8988T (cell line): ENCODE measurements around the gene RYR3.
"Not testable (repeated sequence)": the region's sequence is repeated elsewhere in the genome, so short reads cannot be mapped to it uniquely, and the experiment has no call there.

Source experiments
- DNase-seq: peaks from one replicate; pipeline ENCODE4 v3.0.0; 2011

Gene RYR3

GRCh38 chr15:33794453-33794852, 483.7 kb downstream of the RYR3 start:
- no peak for DNase-seq

GRCh38 chr15:33795070-33795469, 484.3 kb downstream of the RYR3 start:
- no peak for DNase-seq

- no peak for DNase-seq
Measured at GRCh38 chr15:33797651-33798050, 486.9 kb downstream of the RYR3 start.

GRCh38 chr15:33801954-33802353, 491.2 kb downstream of the RYR3 start:
- DNase-seq = no peak

- DNase-seq = no peak
Measured at GRCh38 chr15:33807665-33808064, 496.9 kb downstream of the RYR3 start.

GRCh38 chr15:33808720-33809457, 498.1 kb downstream of the RYR3 start:
- no peak for DNase-seq

GRCh38 chr15:33810073-33810595, 499.4 kb downstream of the RYR3 start:
- DNase-seq = no peak

- no peak for DNase-seq
Measured at GRCh38 chr15:33810806-33811205, 500.0 kb downstream of the RYR3 start.

GRCh38 chr15:33813891-33814290, 503.1 kb downstream of the RYR3 start:
- no peak for DNase-seq

- DNase-seq = not testable (repeated sequence)
Measured at GRCh38 chr15:33819499-33819898, 508.7 kb downstream of the RYR3 start.

- DNase-seq = no peak
Measured at GRCh38 chr15:33822479-33822878, 511.7 kb downstream of the RYR3 start.

- DNase-seq = no peak
Measured at GRCh38 chr15:33823119-33823518, 512.4 kb downstream of the RYR3 start.

- DNase-seq = no peak
Measured at GRCh38 chr15:33825453-33825852, 514.7 kb downstream of the RYR3 start.

GRCh38 chr15:33826201-33826600, 515.4 kb downstream of the RYR3 start:
- no peak for DNase-seq

GRCh38 chr15:33830351-33830750, 519.6 kb downstream of the RYR3 start:
- no peak for DNase-seq

GRCh38 chr15:33831646-33832045, 520.9 kb downstream of the RYR3 start:
- no peak for DNase-seq

- DNase-seq = no peak
Measured at GRCh38 chr15:33834892-33835743, 524.4 kb downstream of the RYR3 start.

- no peak for DNase-seq
Measured at GRCh38 chr15:33837294-33837693, 526.5 kb downstream of the RYR3 start.

GRCh38 chr15:33839540-33839939, 528.8 kb downstream of the RYR3 start:
- no peak for DNase-seq

GRCh38 chr15:33840615-33841014, 529.8 kb downstream of the RYR3 start:
- DNase-seq = no peak

- DNase-seq = no peak
Measured at GRCh38 chr15:33844186-33844585, 533.4 kb downstream of the RYR3 start.

GRCh38 chr15:33844597-33844996, 533.8 kb downstream of the RYR3 start:
- DNase-seq = no peak

- DNase-seq = no peak
Measured at GRCh38 chr15:33846142-33846541, 535.4 kb downstream of the RYR3 start.

GRCh38 chr15:33846862-33847261, 536.1 kb downstream of the RYR3 start:
- DNase-seq = no peak
